RWPE2 (cell line): ENCODE results near the gene PDE9A.

Experiments
- ATAC-seq: fragments of 200-7000 bp; cut with Tn5 transposase; 3 replicates; pipeline ENCODE4 v1.9.1; 2021; ENCODE audit warnings: low read depth
- DNase-seq: peaks from one replicate; pipeline ENCODE4 v3.0.0-alpha.2; 2020; ENCODE audit warnings: low spot score
- H3K27ac ChIP-seq: fragments of 450-650 bp; 2 replicates; pipeline ENCODE4 v1.5.1; 2017; ENCODE audit warnings: mild to moderate bottlenecking; ENCODE audit not compliant: poor library complexity, severe bottlenecking
- H3K27me3 ChIP-seq: fragments of 250-450 bp; sonication (Bioruptor Pico); 2 replicates; pipeline ENCODE4 v1.5.1; 2021; ENCODE audit warnings: mild to moderate bottlenecking, moderate library complexity; ENCODE audit not compliant: insufficient read depth, poor library complexity, severe bottlenecking
- H3K36me3 ChIP-seq: fragments of 250-450 bp; sonication (Bioruptor Pico); 2 replicates; pipeline ENCODE4 v1.5.1; 2020; ENCODE audit warnings: low read depth, mild to moderate bottlenecking, moderate library complexity
- H3K4me1 ChIP-seq: fragments of 250-450 bp; sonication (Bioruptor Pico); 2 replicates; pipeline ENCODE4 v1.5.1; 2021; ENCODE audit warnings: mild to moderate bottlenecking, moderate library complexity; ENCODE audit not compliant: insufficient read depth, poor library complexity, severe bottlenecking
- H3K4me3 ChIP-seq: fragments of 250-450 bp; sonication (Bioruptor Pico); 2 replicates; pipeline ENCODE4 v1.5.1; 2021; ENCODE audit warnings: mild to moderate bottlenecking, moderate library complexity; ENCODE audit not compliant: severe bottlenecking
- H3K9me3 ChIP-seq: fragments of 250-450 bp; sonication (Bioruptor Pico); 2 replicates; pipeline ENCODE4 v1.5.1; 2021; ENCODE audit warnings: mild to moderate bottlenecking, moderate library complexity; ENCODE audit not compliant: severe bottlenecking
- CTCF ChIP-seq: fragments of 450-650 bp; IDR thresholded peaks from one replicate; pipeline ENCODE4 v1.5.1; 2017; ENCODE audit warnings: mild to moderate bottlenecking, moderate library complexity; ENCODE audit not compliant: poor library complexity, severe bottlenecking

PDE9A gene

DNA sequence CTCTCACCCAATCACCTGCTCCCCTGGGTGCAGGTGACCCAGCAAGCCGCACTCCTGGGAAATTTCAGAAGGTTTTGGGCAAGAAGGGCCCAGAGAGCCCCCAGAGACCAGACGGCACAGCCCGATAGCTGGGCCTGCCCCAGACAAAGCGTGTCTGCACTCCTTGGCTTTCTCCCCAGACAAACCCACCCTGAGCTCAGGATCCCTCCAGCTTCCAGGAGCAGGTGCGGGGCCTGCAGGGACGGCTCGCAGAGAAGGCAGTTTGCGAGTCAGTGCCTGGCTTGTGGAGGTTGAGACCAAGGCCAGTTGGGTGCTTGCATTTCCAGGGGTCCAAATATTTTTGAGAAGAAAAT lies 6.7 kb downstream of the PDE9A start:
- Histone ChIP-seq H3K4me3 (no peak overlapping the region), H3K27me3 (peaks cover 1% of the 10 kb centered on the region), H3K9me3 (no peaks in the 10 kb centered on the region), H3K4me1 (no peaks in the 10 kb centered on the region), H3K36me3 (no peaks in the 10 kb centered on the region), H3K27ac (no peak overlapping the region)
- ATAC-seq (no peak), DNase-seq (no peak)
- TF ChIP-seq CTCF: no peak

- TF ChIP-seq CTCF: no peak
- no peak overlapping the region for H3K4me3 ChIP-seq
- H3K4me1 ChIP-seq: no peaks in the 10 kb centered on the region
- ATAC-seq (no peak), DNase-seq (no peak)
- H3K9me3 ChIP-seq: no peaks in the 10 kb centered on the region
- H3K27ac ChIP-seq: no peak overlapping the region
- H3K27me3 ChIP-seq: no peaks in the 10 kb centered on the region
- no peaks in the 10 kb centered on the region for H3K36me3 ChIP-seq
Observed at GRCh38 chr21:42661688-42662429, 8.4 kb downstream of the PDE9A start.

DNA sequence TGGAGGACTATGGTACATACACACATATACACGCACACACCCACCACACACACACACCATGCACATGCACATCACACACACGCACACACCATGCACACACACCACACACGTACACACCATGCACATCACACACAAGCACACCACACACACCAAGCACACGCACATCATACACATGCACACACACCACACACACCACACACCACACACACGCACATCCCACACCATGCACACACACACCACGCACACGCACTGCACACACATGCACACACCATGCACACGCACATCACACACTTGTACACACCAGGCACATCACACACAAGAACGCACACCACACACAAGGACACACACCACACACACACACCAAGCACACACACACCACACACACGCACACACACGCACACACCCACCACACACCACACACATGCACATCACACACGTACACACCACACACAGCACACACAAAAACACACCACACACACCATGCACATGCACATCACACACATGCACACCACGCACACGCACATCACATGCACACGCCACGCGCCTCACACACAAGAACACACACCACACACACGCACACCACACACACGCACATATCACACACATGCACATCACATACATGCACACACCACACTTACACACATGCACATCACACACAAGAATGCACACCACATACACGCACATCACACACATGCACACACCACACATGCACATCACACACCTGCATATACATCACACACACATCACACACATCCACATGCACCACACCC lies 9.2 kb downstream of the PDE9A start:
- no peak for ATAC-seq
- Histone ChIP-seq H3K9me3 (no peaks in the 10 kb centered on the region), H3K27ac (no peak overlapping the region), H3K4me3 (no peak overlapping the region), H3K36me3 (no peaks in the 10 kb centered on the region), H3K27me3 (no peaks in the 10 kb centered on the region), H3K4me1 (no peaks in the 10 kb centered on the region)
- no peak for DNase-seq
- TF ChIP-seq CTCF: no peak

DNA sequence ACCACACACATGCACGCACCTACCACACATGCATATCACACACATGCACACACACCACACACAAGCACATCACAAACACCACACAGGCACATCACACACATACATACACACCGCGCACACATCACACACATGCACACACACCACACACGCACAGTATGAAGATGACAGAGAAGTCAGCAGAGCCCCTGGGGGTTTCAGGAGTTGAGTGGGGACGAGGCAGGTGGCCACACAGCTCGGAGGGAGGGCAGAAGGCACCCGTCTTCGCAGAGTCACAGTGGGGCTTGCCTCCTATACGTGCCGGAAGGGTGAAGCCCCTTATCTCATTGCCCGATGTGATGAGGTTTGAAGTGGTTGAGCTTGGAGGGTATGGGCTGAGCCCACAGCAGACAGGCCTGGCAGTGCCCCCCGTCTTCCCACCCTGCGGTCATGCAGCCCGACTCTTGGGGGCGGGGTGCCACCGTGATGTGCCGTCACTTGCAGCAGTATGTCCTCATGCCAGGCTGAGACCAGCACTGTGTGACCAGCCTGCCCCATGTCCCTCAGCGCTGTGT lies 9.9 kb downstream of the PDE9A start:
- ATAC-seq (no peak), DNase-seq (no peak)
- H3K4me3 ChIP-seq: no peak overlapping the region
- H3K27ac ChIP-seq: no peak overlapping the region
- TF ChIP-seq CTCF: no peak
- no peaks in the 10 kb centered on the region for H3K4me1 ChIP-seq
- no peaks in the 10 kb centered on the region for H3K9me3 ChIP-seq
- no peaks in the 10 kb centered on the region for H3K36me3 ChIP-seq
- no peaks in the 10 kb centered on the region for H3K27me3 ChIP-seq
